HG03196 (cell line): Measurements from ENCODE around the gene NFATC1.
"Not testable (repeated sequence)": the region's sequence is repeated elsewhere in the genome, so short reads cannot be mapped to it uniquely, and the experiment has no call there.

Experiments
- ATAC-seq: cut with Tn5 transposase; IDR thresholded peaks from one replicate; pipeline ENCODE4 v1.9.1; 2021; ENCODE audit not compliant: unreplicated experiment

The NFATC1 gene

DNA sequence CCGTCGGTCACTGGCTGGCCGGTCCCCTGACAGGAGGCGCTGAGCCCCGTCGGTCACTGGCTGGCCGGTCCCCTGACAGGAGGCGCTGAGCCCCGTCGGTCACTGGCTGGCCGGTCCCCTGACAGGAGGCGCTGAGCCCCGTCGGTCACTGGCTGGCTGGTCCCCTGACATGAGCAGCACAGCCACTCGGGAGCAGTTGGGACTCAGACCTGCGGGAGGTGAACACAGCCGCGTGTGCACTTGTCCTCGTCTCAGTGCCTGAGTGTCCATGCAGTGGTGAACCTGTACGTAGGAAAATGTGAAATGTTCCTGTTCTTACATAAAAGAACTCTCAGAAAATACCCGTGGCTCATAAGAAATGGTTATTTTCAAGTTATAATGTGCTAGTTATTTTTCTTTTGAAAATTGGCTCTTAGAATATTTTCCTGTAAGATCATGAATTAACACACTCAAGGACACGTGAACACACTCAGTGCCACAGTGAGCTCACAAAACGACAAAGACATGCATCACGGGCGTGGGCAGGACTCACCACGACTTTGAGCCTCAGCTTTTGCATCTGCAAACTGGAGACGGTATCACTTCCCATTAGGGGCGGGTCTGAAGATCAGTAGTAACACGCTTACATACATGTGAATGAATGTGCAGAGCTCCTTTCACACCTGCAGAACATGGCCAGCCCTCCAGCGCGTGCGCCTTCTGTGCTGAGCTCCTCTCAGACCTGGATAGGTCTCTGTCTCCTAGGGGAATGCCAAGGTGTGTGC lies 21.1 kb upstream of the NFATC1 start:
- ATAC-seq: no peak

DNA sequence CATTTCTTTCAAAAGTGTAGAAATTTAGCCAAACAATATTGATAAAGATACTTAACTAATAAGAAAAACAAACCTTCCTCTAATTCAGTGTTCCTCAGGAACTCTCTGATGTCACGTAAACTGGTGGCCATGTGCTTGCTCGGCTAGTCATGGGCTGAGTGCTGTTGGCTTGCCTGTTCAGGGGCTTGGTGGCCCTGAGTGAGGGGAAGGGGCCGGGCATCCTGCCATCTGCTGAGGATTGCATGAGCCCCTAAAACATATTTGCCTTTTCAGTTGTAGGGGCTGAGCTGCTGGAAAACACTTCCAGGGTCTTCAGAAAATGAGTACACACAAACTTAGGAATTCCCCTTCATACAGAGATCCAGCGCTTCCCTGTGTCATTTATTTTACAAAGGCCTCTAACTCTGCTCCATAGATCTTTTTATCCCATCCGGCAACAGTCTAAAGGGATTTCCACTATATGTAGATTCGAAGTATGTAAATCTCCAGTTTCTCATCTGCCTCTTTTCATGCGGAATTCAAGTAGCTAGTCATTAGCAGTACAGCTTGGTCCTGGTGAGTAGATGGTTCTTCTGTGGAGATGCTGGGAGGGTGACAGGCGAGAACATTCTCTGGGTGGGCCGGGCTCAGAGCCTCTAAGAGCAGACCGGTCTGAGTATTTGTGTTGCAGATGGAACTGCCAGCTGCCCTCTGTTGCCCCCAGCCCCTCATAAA lies 20.1 kb upstream of the NFATC1 start:
- no peak for ATAC-seq

DNA sequence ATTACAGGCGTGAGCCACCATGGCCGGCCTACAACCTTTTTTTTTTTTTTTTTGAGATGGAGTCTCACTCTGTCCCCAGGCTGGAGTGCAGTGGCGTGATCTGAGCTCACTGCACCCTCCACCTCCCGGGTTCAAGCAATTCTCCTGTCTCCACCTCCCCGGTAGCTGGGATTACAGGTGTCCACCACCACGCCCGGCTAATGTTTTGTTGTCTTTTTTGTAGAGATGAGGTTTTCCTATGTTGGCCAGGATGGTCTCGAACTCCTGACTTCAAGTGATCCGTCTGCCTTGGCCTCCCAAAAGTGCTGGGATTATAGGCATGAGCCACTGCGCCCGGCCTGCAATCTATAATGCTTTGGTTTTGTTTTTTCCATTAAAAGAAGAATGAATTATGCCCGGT lies 19.1 kb upstream of the NFATC1 start:
- ATAC-seq: not testable (repeated sequence)

DNA sequence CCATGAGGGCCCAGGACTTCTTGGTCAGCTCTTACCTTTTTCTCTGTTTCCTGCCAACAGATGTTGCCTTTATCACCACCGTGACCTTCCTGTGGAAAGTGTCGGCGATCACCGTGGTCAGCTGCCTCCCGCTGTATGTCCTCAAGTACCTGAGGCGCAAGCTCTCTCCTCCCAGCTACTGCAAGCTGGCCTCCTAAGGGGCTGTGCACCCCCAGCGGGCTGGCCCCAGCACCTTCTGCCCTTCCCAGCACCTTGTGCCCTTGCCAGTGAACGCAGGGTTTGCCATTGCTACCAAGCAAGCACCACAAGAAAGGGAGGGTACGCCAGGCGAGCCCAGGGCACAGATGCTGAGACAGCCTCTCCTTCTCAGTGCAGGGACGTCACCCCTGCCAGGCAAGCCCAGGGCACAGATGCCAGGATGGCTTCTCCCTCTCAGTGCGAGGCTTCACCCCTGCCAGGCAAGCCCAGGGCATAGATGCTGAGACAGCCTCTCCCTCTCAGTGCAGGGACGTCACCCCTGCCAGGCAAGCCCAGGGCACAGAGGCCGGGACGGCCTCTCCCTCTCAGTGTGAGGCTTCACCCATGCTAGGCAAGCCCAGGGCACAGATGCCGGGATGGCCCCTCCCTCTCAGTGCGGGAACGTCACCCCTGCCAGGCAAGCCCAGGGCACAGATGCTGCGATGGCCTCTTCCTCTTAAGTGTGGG lies 18.4 kb upstream of the NFATC1 start:
- ATAC-seq: no peak

DNA sequence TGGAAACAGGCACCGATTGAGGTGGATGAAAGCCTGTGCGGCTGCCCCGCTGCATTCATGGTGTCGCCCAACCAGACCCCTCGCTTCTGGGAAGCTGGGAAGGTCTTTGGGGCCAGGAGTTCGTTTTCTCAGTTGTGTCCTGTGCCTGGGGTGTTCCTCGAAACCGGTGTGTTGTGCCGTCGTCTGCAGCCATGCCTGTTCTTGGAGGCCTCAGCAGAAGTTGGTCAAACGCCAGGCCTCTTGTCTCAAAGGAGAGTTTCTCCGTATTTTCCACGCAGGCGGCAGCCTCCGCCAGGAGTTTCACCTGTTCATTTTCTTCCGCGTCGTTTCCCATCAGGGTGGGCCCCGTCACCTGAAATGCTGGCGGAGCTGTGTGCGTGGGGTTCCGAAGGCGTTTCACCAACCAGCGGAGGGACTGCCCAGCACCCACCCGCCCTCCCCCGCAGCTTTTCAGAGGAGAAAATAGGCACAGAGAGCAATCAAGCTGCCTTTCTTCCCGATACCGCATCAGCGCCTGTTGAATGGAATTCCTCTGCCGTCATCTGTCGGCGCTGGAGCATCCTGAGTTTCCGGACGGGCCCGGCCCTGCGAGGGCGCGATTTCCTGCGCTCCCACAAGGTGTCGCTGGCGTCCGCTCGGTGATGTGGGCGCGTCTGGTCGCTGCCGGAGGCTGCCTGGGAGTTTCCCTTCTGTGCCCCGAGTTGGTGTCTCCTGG lies 17.0 kb upstream of the NFATC1 start:
- peak; percentile 63 for ATAC-seq

DNA sequence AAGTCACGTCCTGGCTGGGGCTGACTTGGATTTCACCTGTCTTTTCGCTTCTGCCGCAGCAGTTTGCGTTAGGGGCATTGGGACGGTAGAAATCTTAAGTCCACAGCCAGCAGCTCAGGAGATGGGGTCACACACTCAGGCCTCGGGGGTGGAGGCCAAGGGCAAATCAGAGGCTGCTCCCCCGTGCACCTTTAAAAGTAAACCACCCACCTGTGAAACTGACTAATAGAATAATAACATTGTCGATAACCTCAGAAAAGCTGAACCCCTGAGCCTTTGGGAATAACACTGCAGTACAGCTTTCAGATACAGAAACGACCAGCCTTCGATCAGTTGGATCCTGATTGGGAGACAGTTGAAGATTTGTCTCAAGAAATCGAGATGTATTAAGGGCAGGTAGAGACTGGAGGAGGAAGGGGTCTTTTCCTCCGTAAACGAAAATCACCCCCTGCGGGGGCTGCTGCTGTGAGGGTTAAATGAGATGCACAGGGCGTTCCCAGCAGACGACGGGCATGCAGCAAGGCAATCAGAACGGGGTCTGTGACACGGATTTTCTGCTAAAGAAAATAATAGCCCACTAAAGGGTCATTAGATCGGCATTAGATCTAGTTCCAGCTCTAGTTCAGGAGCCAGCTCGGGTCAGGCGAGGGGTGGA lies 16.4 kb upstream of the NFATC1 start:
- ATAC-seq: no peak

DNA sequence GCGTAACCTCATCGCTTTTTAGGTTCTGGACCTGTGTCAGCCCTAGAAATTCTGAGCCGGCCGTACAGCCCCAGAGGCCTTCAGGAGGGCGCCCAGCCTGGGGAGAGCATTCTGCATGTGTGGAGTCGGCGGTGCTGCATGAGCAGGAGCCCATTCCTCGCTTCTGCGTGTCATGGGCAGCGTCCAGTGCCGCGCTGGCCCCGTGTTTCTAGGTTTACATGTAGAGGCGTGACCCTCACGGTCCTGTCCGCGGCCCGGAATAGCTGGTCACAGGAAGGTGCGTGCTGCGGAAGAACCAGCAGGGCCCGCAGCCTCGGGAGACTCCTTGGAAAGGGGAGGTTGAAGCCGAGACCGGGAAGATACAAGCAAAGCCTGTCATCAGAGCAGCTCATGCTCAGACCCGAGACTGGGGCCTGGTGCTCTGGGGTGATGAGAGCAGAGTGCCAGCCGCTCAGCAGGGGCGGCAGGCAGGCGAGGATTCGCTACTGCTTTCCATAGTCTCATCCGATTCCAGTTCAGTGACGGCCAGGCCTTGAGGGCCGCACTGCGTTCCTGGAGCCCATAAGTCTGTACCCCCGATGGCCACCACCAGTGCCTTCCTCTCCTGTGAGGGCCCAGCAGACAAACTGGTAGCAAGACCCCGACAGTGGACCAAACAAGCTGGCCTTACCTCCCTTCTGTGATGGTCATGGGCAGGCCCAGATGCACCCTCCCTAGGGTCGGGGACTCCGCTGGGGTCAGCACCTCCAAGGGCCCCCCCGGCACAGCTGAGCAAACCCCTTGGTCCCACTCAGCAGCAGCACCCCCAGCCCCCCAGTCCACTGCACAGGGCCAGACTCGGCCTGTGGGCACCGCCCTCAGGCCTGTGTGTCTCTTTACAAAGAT lies 15.6 kb upstream of the NFATC1 start:
- no peak for ATAC-seq

DNA sequence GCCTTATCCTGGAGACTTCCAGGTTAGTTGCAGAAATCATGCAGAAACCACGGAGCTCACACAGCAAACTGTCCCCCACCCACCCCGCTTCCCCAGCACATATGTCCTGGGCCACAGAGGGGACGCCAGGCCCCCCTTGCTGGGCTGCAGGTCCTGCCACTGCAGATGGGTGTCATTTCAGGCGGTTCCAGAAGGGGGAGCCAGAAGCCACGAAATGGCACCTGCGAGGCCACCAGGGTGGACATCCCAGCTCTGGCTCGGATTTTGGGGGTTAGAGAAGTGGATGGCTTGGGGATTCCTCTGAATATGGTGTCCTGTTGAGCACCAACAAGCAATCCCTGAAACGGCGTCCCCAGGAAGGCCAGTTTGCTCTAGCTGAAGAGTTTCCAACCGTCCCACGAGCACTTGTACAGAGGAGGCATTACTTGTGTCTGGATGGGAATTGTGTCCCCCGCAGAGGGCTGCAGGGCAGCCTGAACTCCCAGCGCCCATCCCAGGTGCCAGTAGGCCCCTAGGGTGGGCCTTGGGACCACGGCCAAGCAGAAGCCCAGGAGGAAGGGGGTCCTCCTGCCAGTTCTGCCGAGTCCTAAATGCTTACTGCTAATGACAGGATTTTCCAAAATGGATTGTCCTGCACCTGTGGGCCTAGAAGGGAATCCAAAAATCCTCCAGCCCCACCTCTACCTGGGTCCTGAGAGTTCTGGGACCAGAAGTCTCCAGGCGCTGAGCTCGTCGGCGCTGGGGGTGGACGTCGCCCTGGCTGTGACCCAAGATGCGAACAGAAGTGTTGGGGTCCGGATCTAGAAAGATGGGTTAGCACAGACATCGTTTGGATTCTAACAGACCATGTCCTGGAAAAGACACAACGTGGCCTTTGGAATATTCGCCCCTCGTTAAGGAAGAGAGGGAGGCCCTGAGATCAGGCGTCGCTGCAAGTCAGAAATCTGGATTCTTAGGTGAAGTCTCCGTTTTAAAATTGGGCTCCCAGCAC lies 14.6 kb upstream of the NFATC1 start:
- ATAC-seq: no peak

DNA sequence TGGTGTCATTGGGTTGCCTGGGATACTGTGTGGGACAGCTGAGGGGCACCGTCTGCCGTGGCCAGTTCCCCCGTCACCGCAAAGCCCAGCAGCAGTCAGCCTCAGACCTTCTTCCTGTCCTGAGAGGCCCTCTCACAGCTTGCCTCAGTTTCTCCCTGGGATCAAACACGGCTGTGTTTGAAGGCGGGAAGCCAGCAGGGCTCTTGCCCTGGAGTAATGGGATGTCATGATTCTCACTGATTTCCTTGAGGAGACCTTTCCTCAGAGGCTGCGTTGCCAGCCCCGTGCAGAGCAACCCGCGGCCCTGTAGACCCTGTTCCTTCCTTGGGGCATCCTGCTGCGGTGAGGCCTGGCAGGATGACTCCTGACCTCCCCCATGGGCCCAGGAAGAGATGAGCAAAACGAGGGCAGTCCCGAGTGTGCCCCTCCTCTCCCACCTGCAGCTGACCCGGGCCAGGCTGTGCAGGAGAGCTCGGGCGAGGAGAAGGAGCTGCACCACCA lies 13.9 kb upstream of the NFATC1 start:
- no peak for ATAC-seq

DNA sequence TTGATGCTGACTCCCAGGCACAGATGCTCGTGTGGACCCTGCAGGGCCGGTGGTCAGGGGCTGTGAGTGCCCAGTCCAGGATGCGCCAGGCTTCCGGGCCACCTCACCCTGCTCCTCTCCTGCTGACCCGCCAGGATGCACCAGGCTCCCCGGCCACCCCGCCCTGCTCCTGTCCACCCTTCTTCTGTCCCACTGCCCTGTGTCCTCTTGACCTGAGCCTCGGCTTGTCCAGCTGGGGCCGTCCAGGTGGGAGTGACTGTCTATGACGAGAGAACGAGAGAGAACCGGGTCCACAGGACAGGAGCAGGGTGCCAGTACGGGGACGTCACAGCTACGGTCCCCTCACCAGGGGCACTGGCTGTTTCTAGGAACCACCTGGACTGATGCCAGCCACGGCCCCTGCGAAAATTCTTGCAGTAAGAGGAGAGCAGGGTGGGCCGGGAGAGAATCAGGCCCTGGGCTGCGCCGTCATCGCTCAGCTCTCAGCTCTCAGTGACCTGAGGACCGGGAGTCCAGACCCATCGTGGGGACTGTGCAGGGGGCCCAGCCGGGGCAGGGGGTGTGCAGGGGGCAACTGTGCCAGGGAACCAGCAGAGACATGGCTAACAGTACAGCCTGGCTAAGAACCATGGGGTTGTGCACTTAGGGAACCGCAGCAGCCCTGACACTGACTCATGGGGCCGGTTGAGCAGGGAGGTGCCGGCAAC lies 12.9 kb upstream of the NFATC1 start:
- ATAC-seq: no peak

DNA sequence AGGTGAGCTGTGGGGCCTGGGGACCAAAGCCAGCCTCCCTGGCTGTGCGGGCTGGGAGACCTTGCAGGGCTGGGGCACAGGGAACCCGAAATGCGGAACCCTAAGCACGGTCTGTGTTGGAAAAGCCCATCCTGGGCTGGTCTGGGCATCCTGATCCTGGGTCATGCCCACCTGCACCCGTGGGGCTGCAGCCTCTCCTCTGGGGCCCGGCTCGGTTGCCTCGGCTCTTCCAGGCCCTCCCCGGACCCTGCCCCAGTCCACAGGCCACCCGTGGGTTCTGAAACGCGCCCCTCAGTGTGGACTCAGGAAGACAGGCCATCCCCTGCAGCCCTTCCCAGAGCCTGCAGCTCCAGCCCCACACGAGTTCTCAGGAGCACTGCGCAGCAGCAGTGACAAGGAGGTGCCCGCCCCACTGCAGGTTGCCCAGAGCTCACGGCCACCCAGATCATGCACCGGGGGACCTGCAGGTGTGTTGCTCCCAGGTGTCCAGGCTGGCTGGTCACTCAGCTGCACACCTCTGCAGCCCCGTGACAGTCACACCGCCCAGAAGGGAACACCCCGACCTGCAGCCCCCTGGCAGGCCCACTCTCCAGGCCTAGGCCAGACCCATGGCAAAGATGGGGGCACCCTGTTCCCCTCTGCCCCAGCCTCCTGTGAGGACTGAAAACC lies 12.2 kb upstream of the NFATC1 start:
- ATAC-seq: no peak

DNA sequence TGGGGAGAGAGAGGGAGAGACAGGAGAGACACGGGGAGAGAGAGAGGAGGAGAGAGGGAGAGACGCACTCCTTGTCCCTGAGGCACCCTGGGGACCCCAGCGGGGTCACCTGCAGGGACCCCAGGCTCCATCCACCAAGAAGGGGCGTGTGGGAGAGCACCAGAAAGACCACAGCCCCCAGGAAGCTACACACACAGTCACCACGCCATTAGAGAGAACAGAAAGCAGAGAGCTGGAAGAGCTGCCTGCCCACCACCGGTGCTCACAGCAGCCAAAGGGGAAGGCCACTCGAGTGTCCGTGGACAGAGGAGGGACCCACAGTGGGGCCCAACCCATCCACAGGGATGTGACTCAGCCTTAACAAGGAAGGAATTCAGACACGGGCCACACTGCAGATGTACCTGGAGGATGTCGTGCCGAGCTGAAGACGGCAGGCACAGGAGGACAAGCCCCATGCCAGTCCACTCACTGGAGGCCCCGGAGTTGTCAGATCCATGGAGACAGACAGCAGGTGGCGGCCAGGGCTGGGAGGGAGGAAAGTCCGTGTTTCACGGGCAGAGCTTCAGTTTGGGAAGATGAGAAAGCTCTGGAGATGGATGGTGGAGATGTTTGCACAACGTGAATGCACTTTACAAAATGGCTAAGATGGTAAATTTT lies 11.5 kb upstream of the NFATC1 start:
- no peak for ATAC-seq

DNA sequence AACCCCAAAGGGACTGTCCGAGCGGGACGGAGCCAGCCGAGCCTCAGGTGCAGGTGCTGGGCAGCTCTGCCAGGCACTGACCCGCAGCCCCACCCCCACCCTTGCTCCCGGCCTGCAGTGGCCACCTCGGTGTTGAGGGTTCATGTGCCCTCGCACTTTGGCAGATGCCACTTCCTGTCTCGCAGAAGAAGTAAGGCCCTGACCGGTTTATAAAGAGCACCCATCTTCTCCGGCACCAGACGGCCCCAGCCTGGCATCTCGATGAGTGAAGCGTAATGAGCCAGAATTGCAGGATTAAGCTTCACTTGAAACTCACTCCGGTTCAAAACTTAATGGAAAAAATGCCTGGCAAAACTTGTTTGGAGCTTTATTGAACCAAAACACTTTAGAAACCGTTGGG lies 10.9 kb upstream of the NFATC1 start:
- ATAC-seq: no peak

DNA sequence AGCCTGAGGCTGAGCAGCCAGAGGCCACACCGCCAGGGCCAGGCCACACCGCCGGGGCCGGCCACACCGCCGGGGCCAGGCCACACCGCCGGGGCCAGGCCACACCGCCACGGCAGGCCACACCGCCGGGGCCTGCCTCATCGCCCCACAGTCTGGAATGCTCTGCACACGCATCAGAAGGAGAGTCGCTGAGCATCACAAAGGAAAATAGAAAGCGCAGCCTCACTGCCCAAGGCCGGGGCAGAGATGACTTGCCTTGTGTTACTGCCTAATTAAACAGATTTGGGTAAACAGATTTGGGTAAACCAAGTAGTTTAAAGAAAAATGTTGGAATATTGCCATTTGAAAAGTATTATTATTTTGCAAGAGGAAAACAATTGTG lies 10.4 kb upstream of the NFATC1 start:
- ATAC-seq: no peak

DNA sequence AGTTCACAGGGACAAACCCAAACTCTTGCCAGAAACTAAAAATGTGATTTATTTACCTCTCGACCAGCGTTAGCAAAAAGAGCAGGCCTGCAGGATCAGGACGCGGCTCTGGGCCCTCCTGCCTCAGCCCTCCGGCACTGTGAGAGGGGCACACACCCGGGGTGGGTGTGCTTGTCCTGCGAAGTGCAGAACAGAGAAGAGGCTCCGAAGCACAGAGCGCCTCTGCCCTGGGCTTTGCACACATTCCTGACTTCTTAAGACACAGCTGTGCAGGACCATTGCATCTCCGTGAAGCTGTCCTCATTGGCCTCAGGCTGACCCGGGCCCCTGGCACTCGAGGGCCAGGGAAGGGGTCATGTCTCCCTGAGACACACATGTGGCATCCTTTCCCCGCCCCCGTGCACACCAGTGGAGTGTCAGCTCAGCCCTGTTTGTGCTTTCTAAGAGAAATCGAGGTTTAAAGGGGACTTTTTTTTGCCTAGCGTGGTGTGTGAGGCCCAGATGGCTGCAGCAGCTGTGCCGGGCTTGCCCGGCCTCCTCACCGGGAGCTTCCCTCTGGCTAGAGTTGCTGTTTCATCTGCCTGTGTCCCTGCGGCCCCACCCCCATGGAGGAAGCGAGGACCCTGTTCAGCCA lies 9.9 kb upstream of the NFATC1 start:
- ATAC-seq: no peak

DNA sequence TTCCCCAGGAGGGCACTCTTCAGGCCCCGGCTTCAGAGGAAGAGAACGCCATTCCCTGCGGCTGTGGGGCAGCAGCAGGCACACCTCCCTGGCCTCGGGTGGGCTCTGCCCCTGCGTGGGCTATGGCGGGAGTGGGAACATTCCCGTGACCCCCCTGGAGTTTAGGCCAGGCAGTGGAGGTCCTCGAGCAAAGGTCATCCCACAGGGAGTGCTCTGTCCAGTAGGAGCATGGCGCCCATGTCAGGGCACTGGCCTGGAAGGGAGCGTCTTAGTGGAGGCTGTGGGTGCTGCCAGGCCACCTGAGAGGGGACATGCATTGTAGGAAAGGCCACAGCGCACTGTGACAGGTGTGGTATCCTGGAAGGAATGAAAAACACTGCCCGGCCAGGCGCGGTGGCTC lies 9.2 kb upstream of the NFATC1 start:
- no peak for ATAC-seq
